GM18499 (cell line): ENCODE measurements around the gene BUB3.

ENCODE experiments used
- ATAC-seq: cut with Tn5 transposase; IDR thresholded peaks from one replicate; pipeline ENCODE4 v1.9.1; 2021; ENCODE audit warnings: moderate number of reproducible peaks; ENCODE audit not compliant: insufficient read depth, unreplicated experiment

The BUB3 gene, protein sequence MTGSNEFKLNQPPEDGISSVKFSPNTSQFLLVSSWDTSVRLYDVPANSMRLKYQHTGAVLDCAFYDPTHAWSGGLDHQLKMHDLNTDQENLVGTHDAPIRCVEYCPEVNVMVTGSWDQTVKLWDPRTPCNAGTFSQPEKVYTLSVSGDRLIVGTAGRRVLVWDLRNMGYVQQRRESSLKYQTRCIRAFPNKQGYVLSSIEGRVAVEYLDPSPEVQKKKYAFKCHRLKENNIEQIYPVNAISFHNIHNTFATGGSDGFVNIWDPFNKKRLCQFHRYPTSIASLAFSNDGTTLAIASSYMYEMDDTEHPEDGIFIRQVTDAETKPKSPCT

DNA sequence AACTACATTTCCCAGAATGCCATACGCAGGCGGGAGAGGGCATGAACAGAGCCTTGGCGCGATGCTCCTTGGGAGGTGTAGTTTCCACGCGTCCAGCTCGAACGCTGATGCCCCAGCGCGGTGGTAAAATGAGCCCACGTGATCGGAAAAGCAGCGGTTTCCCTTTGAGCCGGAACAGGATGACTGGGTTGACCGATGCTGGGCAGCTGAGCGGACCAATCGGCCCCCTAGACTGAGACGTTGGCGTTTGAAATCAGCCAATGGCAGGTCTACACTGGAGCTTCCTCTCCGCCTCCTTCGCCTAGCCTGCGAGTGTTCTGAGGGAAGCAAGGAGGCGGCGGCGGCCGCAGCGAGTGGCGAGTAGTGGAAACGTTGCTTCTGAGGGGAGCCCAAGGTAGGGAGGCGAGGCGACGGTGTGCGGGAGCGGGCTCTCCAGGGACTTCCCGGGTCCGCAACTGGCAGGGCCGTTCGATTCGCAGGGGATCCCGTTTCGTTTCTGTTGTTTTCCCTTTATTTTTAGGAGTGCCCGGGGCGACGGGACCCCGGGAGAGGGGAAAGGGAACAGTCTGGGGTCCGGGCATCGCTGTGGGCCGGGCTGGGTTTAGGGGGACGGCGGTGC lies at the start of gene BUB3:
Gene BUB3, plus strand, starts transcription at position 311 of the 619 bp plus-strand sequence. CDS start 516 bp downstream, outside the sequence.
- peak; percentile 74 for ATAC-seq

DNA sequence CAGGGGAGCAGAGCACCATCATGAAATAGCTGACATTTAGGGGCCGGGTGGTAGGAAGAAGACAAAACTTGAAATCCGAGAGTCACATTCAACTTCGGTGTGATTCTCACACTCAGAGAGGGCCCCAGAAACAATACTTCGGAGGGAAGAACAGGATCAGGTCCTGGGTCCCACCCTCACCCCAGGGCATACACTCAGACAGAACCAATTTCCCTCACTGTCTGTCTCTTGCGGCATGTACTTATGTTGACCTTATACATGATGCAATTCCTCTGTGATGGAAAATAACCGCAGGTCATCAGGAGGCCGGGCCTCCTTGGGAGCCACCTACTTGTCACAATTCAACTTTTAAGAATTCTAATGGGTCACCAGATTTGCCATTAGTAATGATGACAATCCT lies 44.7 kb upstream of the BUB3 start:
- no peak for ATAC-seq

- no peak for ATAC-seq
Measured at GRCh38 chr10:123117644-123118417, 36.4 kb upstream of the BUB3 start.

DNA sequence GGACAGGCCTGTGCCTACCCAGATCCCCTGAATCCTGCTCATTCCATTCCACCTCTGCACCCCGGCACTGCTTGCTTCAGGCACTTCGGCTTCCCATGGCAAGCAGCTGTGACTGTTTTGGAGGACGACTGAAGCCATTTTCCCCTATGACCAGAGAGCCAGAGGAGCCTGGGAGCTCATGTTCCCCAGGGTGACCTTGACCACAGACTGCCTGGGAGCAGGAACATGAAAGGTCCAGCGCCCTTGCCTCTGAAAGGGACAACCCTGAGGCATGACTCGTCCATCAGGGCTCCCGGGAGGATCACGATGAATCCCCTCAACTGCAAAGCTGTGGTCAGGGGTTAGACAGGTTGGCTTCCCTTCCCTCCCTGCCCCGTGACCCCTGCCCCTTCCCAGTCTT lies 35.1 kb upstream of the BUB3 start:
- ATAC-seq: no peak

DNA sequence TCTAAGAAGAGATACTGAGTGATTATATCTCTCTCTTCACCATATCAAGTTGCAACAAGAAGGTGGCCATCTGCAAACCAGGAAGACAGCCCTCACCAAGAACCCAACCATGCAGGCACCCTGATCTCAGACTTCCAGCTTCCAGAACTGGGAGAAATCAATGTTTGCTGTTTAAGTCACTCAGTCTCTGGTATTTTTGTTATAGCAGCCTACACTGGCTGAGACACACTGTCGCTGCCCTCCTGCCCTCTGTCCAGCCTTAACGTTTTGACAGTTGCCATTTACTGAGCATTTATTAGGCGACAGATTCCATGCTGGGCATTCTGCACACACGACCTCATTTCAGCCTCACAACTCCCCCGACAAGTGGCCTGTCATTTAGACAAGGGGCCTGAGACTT lies 28.0 kb upstream of the BUB3 start:
- no peak for ATAC-seq

- no peak for ATAC-seq
Measured at GRCh38 chr10:123129618-123130271, 24.5 kb upstream of the BUB3 start.

DNA sequence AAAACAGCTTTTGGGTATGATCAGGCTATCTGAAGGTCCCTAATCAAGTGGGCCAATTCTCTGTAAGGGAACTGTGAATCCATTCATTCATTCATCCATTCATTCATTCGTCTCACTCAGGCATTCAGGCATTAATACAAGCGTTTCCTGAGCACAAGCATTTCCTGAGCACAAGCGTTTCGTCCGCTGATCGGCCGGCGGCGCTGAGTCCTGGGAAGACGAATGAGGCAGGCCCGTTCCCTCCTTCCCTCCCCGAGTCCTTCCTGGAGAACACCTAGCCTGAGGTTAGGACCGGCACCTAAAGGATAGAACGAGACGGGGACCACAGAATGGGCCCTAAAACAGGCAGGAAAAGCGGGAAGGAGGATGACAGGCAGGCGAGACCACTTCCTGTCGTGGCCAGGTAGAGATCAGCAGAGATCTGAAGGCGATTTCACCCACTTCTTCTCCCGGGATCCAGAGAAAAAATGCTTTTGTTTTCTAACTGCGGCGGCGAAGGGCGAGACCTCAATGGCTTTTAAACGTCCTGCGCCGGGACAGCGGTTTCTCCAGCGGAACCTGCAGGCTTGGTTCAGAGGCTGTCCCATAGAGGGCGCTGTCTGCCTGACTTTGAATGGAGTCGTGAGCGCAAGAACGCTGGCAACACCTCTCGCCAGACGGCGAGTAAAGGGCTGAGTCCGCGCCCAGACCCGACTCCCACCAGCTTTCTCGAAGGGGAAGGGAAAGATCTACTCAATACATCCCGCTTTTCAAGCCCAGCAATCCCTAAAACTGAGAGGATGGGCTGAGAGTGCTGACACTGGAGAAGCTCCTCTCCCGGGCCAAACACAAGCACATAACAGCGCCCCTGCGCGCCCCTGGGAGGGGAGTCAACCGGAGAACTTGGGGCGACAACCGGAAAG lies 21.4 kb upstream of the BUB3 start:
- no peak for ATAC-seq

DNA sequence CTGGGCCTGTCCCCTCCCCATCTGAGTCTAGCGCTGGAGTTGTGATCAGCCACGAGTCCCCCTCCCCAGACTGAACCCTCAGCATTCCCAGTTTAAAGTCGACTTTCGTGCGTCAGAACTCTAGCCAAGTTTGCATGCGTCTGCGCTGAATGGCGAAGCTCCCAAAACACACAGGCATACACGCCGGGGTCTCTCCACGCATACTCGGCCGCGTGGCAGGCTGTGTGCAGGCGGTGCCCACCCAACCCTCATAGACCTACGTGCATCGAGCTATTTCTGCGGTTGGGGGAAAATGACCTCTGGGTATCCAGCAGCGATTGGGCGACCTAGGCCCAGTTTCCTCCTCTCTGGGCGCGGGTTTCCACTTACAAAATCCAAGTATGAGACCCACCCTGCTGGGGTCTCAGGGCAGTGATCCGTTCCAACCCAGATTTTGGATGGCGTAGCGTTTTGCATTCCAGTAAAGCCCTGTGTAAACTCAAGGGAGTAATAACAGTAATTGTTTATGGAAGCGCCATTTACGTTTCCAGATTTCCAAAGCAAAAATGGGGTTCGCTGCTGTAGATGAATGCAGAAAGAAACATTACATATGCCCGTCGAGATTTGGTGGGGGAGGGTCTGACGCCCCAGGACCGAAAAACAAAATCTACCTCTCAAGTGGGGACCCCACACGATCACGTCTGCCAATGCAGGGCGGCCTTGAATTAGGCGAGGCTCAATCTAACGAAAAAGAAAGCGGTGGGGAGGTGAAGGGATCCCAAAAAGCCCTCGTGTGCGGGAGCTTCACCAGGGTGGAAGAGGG lies 20.5 kb upstream of the BUB3 start:
- no peak for ATAC-seq

DNA sequence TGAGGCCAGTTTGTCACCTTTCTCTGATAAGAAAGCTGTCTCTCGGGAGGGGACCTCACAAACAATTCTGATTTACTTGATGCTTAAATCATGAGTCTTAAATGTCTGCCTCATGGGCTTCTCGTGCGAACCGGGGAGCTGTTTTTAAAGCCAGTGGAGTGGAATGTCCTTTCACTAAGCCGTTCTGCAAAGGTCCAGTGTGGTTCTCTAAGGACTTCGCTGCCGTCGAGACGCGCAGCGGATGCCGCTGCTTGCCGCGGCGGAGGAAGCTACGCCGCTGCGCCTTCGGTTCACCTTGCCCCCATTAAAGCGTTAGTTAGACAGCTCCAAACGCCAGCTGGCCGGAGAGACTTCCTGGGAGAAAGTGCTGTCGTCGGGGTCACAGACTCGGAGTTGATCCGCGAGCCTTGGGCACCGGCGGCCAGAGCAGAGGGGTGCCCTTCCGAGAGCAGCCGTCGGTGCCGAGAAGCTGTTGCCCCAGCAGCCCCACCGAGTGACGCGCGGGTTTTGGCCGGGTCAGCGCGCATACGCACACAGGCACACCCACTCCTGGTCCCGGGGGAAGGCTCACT lies 19.8 kb upstream of the BUB3 start:
- no peak for ATAC-seq

DNA sequence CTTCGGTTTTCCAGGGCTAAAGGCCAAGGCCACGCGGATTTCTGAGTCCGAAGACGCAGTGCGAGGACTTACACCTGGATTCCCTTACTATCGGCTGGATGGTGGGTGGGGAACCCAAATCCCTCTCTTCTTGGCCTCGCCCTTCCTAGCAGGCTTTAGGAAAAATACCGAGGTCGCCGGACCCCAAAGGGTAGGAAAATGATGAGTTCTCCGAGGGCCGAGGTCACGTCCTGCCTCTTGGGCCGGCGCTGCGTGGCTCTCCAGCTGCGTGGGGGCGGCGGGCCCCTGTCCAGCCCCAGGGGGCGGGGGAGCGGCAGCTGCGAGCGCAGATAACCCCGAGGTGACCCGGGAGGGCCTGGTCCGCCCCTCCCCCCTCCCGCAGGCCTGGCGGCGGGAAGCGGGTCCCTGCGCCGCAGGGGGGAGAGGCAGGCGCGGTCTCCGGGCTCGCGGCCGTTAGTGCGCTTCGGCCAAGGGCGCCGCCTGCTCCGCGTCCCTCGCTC lies 19.2 kb upstream of the BUB3 start:
- ATAC-seq: no peak

- no peak for ATAC-seq
Measured at GRCh38 chr10:123135415-123136141, 18.6 kb upstream of the BUB3 start, which contains the start of gene HMX3. Gene HMX3 (plus strand): TSS chr10:123135970. CDS start chr10:123136051, 81 bp downstream.

DNA sequence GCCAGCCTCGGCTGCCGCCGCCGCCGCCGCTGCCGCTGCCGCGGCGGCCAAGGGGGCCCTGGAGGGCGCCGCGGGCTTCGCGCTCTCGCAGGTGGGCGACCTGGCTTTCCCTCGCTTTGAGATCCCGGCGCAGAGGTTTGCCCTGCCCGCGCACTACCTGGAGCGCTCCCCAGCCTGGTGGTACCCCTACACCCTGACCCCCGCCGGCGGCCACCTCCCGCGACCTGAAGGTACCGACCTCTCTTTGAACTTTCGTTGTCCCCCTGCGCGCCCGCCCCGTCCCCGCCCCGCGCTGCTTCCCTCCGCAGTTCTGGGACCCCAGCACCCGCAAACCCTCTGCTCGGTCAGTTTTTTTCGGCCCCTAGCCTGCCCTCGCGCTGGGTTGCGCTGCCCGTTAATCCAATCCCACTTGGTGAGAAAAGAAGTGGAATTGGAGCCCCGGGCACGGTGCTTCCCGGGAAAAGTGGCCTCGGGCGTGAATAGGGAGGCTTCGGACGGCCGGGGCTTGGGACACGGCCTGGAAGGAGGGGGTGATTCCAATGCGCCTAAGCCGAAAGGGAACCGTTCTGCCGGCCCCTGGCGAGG lies 17.9 kb upstream of the BUB3 start:
- ATAC-seq: no peak

DNA sequence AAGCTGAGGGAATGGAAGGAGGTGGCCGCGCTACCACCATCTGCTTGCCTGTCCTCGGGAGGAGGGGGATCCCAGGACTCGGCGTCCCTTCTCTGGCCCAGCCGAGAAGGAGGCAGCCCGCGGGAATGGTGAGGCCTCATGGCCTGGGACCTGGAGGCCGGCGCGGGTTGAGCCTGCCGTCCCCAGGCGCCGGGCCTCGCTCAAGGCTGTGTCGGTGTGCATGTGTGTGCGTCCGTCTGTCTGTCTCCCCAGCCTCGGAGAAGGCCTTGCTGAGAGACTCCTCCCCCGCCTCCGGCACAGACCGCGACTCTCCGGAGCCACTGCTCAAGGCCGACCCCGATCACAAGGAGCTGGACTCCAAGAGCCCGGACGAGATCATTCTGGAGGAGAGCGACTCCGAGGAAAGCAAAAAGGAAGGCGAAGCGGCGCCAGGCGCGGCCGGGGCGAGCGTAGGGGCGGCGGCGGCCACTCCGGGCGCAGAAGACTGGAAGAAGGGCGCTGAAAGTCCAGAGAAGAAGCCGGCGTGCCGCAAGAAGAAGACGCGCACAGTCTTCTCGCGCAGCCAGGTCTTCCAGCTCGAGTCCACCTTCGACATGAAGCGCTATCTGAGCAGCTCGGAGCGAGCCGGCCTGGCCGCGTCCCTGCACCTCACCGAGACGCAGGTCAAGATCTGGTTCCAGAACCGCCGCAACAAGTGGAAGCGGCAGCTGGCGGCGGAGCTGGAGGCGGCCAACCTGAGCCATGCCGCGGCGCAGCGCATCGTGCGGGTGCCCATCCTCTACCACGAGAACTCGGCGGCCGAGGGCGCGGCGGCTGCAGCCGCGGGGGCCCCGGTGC lies 17.2 kb upstream of the BUB3 start:
- ATAC-seq: no peak

GRCh38 chr10:123139165-123139520 lies 15.1 kb upstream of the BUB3 start:
- no peak for ATAC-seq

- ATAC-seq: no peak
Measured at GRCh38 chr10:123139521-123140163, 14.6 kb upstream of the BUB3 start.
